HG03575 (cell line): ENCODE results near the gene SYNJ2.

Experiments used
- ATAC-seq: cut with Tn5 transposase; IDR thresholded peaks from one replicate; pipeline ENCODE4 v1.9.1; 2021; ENCODE audit not compliant: unreplicated experiment, insufficient number of reproducible peaks, low FRiP score; ENCODE audit errors: extremely low read depth

Gene SYNJ2

GRCh38 chr6:158064725-158065251 is 83.1 kb downstream of the SYNJ2 start:
- no peak for ATAC-seq

GRCh38 chr6:158066136-158066781 is 84.6 kb downstream of the SYNJ2 start:
- no peak for ATAC-seq

DNA sequence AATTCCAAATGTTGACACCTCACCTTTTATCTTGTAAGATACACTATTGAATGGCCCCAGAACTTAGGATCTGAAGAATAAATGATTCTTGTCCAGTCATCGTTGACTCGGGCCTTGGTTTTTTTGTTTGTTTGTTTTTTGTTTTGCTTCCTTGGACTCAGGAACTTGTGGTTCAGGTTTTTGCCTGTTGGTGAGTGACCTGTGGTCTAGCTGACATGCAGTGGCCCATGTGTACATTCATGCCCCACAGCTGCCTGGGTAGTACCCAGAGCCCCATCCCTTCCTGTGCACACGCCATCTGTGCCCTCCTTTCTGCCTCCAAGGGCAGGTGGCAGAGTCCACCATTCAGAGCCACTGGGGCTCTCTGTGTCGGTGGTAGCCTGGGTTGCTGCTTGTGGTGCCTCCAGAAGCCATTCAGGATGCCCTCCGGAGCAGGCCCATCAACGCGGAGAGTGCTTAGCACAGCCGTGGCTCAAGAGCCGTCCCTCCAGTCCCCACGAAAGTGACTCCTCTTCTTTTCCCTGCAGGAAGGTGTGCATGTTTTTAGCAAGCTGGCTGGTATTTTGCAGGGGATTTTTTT is 85.9 kb downstream of the SYNJ2 start:
- no peak for ATAC-seq

DNA sequence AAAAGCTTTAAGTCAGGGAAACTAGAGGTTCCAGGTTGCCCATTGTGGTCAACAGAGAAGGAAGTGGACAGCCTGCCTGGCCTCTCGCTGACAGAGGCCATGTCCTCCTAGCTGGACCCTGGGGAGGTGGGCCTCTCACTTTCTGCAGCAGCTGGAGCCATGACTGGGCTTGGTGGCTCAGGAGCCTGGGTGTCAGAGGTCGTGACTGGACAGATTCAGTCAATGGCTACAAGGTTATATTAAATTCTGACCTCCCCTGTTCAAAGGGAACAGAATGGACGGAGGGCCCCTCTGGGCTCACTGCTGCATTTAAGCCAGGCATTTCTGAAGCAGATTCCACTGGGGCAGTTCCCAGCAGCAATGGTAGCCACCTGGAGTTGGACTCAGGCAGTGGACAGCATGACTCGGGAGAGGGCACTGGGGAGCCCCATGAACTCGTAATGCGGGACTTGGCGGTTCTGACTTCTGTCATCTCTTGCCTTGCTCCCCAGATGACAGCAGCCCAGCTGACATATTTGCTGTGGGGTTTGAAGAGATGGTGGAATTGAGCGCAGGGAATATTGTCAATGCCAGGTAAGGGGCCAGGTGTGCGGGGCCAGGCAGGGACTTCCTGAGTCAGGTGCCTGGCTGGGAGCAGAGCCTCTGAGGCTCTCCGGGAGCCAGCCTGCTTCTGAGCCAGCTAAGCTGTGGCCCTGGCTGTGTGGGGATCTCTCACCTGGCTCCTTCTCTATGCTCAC is 86.7 kb downstream of the SYNJ2 start:
- ATAC-seq: no peak

- no peak for ATAC-seq
Observed at GRCh38 chr6:158068893-158069799, 87.5 kb downstream of the SYNJ2 start.

DNA sequence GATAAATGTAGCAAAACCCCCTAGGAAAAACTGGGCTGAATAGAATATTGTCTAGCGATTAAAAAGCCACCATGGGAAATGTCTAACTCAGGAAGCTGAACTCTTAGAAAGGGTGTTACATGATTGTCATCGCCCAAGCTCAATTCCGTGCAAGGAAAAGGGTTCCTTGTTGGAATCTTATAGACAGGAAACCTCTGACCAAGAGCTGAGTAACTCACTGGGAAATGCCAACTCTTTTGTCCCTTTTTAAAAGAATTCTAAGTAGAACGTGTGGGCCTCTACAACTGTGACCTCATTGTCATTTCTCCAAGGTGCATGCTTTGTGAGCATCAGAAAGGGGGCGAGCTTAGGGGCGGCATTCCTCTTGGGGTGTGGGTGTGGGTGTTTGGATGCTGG is 88.1 kb downstream of the SYNJ2 start:
- no peak for ATAC-seq

DNA sequence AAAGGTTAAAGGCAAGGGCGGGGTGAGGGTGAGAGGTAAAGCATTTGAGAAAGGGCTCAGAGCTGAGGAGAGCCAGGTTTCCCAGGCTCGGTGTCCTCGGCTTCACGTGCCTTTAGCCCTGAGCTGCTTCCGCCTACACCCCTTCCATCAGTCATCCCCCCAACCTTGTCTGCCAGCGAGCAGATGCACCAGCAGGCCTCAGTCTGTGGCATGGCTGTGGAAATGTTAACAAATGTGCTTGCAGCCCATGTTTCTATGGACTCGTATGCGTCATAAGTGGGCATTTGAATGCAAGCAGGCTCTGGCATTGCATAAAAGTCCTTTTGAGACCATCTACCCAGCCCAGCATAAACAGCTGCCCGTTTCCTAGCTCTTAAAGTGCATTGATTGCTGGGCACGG is 88.8 kb downstream of the SYNJ2 start:
- ATAC-seq: no peak

DNA sequence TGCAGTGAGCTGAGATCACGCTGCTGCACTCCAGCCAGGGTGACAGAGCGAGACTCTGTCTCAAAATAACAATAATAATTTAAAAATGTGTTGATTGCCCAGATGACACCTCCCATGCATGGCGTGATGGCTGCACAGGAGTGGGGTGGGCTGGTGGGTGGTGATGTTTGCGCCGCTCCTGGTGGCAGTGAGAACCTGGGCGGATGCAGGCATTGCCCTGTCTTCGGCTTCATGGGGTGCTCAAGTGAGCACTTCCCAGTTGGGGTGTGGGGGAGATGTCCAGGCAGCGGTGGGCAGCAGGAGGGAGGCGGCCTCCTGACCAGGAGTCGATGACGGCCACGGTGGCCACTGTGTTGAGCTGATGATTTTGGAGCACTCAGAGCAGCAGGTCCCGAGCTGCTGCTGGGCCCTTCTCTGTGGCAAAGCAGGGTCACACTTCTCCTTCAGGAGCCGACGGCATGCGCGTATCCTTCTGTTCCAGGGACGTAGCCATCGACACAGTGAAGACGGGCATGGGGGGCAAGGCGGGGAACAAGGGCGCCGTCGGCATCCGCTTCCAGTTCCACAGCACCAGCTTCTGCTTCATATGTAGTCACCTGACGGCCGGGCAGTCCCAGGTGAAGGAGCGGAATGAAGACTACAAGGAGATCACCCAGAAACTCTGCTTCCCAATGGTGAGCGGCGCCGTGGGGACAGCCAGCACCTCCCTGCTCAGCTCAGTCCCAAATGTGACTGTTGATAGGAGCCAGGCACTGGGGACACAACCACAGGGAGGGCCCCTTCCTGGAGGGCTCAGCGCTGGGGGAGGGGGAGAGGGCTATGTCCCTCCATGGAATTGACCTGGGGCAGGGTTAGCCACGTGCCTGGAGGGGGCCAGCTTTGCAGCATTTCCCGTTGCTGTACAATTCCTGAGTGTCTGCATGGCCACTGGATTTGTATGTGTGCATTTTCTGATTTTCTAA is 89.7 kb downstream of the SYNJ2 start:
- ATAC-seq: no peak

- no peak for ATAC-seq
Observed at GRCh38 chr6:158072083-158072721, 90.5 kb downstream of the SYNJ2 start.

DNA sequence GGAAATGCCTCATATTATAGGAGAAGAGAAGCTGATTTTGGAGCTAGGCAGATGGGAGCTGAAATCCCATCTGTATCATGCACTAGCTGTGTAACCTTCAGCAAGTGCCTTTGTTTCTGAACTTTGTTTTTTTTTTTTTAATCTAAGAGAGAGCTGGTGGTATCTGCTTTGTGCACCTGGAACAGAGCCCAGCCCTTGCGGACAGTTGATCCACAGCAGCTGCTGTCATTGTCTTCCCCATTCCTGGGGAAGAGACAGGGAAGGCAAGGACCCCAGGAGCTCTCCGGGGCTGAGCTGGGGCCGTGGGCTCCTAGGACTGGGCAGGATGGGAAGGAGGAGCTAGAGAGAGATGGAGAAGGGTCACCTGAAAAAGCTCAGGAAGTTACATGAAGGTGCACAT is 92.1 kb downstream of the SYNJ2 start:
- no peak for ATAC-seq

- ATAC-seq: no peak
Observed at GRCh38 chr6:158076548-158076947, 94.9 kb downstream of the SYNJ2 start.

GRCh38 chr6:158077676-158078075 is 96.0 kb downstream of the SYNJ2 start:
- ATAC-seq: no peak

DNA sequence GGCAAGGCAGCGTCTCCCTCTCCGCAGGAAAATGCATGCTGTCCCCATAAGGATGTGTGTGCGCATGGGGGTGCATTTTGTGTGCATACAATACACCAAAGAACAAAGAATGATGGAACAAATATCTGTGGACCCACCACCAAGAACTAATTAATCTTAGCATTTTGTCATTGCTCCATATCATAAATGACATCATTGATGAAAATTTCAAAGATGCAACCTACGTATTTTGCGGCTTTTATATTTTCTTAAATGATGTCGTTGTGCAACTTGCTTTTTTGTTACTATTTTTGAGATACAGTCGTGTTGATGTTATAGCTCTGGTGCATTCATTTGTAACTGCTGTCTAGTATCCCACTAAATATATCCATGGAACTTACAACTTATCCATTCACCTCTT is 96.7 kb downstream of the SYNJ2 start:
- ATAC-seq: no peak

- no peak for ATAC-seq
Observed at GRCh38 chr6:158080849-158081656, 99.4 kb downstream of the SYNJ2 start.

DNA sequence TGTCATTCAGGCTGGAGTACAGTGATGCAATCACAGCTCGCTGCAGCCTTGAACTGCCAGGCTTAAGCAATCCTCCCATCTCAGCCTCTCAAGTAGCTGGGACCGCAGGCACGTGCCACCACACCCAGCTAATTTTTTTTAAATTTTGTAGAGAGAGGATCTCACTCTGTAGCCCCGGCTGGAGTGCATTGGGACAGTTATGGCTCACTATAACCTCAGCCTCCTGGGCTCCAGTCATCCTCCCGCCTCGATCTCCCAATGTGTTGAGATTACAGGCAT is 99.9 kb downstream of the SYNJ2 start:
- no peak for ATAC-seq

DNA sequence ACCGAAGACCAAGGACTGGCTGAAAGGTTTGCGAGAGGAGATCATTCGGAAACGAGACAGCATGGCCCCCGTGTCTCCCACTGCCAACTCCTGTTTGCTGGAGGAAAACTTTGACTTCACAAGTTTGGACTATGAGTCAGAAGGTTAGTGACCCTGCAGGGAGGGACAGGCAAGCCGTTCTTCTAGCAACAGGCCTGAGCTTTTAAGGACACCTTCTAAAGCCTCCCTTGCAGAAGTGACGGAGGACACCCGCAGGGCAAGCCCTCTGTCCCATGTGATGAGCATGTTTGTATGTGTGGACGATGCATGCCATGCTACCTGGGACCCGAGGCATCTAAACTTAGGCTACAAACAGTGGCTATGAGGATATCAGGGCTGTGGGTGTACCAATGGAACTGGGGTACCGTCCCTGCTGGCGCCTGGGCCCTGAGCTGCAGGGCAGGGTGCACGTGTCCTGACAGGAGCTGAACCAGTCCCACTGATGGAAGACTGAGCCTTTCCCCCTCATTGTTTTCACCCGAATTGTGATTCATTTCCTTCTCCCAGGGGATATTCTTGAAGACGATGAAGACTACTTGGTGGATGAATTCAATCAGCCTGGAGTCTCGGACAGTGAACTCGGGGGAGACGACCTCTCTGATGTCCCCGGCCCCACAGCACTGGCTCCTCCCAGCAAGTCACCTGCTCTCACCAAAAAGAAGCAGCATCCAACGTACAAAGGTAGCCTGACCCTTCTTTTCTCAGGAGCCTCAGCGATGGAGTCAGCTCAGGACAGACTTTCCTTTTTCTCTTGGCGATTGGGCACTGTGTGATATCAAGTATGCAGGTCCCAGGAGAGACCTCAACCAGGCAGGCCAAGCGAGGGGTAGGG is 102.0 kb downstream of the SYNJ2 start:
- ATAC-seq: no peak
